Measurements from ENCODE around the gene GINS2.

DNA sequence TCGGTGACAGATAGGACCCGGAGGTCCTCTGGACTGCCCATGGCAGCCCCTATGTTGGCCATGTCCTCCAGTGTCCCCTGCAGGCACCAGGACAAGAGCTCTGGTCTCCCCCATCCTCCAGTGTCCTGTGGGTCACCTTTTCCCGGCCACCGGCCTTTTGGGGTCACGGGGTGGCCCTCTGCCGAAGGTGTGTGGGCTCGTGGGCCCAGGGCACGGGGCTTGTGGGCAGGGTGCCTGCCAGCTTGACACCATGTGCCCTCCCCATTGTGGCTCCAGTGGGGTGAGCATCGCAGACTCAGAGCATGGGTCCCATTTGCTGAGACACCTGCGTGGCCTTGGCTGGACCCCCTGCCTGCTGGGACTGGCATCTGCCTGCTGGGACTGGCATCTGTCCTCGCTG, 57.5 kb downstream of the GINS2 start:
- TF ChIP-seq POLR2A (IDR thresholded peaks at IDR 0.05) (no peak), CTCF (IDR thresholded peaks at IDR 0.05) (no peak), POLR2AphosphoS5 (IDR thresholded peaks at IDR 0.05) (no peak)

Measured in breast epithelium (tissue), 3 donors.